GM19043 (cell line): Measurements from ENCODE around the gene IL1RAPL1.

Source experiments
- ATAC-seq: cut with Tn5 transposase; IDR thresholded peaks from one replicate; pipeline ENCODE4 v1.9.1; 2021; ENCODE audit warnings: low read depth; ENCODE audit not compliant: unreplicated experiment

IL1RAPL1 gene

GRCh38 chrX:29478336-29479069, 891.3 kb downstream of the IL1RAPL1 start:
- ATAC-seq, result peak; percentile 84

GRCh38 chrX:29487214-29487613, 900.0 kb downstream of the IL1RAPL1 start:
- ATAC-seq, result no peak

DNA sequence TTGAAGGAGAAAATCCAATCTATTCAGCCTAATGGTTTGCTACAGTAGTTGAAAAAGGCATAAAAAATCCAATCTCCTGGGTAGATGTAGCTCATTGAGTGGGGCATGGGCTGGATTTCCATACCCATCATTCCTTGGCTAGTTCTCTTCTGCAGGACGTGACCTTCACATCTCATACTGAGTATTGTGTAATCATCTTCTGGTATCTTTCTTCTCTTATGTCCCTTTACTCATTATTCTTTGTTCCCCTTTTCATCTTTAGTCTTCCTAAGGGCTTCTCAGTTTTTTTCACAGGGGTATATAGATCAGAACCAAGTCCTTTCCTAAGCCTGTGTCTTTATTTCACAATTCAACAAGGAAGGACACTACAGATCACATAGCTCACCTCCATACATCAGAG, 900.5 kb downstream of the IL1RAPL1 start:
- ATAC-seq, result no peak

GRCh38 chrX:29488919-29489318, 901.7 kb downstream of the IL1RAPL1 start:
- ATAC-seq, result no peak

DNA sequence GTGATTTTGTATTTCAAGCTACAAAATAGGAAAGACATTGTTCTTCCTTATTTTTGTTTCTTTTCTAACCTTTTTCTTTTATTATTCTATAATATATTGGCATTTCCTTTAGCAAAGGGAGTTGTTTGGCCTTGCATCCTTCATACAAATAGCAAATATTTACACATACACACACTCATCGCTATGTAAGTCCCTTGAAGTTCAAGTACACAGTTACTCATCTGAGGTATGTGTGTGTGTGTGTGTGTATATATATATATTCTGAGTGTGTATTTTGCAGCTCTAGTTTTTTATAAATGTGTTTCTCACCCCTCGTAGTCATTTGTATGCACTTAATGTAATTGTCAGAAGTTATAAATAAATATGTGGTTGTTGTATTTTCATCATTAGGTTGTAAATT, 903.4 kb downstream of the IL1RAPL1 start:
- ATAC-seq, result no peak

DNA sequence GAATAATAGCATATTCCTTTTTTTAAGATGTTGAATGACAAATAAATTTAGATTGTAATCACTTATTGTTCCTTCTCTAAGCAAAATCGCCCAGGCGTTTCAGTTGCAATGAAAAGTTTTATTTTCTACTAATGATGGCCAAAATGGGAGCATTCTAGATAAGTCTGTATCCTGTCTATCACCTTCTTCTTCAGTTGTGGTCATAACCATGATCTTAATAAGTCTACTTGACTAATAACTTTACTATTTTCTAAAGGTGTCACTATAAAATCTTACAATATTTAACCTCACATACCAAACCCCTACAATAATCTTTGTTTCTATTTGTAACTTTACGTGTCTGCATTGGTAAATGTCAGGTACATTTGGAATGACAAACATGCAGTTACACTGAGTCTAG, 904.4 kb downstream of the IL1RAPL1 start:
- ATAC-seq, result no peak

DNA sequence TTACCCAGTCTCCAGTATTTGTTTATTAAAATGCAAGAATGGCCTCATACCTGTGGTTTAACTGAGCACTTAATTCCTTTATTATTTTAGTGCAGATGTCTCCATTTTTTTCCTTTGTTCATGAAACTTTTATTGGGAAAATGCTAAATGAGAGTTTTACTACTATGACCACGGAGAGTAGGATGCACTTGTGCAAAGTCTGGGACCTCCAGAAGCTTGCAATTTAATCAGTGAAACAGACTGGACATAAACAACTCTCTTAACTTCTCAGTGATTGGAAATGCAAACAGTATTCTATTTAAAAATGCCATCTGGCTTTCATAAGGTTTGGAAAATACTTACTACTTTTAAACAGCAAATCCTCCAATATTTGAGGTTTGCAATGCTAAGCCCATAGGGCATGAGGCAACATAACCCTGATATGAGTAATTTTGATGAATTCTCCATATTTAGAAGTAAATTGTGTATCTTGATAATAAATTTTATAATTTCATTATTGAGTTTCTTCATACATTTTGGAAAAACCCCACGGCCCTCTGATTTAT, 909.5 kb downstream of the IL1RAPL1 start:
- ATAC-seq, result no peak

GRCh38 chrX:29506729-29507128, 919.5 kb downstream of the IL1RAPL1 start:
- ATAC-seq, result no peak

GRCh38 chrX:29518100-29518499, 930.9 kb downstream of the IL1RAPL1 start:
- no peak for ATAC-seq

DNA sequence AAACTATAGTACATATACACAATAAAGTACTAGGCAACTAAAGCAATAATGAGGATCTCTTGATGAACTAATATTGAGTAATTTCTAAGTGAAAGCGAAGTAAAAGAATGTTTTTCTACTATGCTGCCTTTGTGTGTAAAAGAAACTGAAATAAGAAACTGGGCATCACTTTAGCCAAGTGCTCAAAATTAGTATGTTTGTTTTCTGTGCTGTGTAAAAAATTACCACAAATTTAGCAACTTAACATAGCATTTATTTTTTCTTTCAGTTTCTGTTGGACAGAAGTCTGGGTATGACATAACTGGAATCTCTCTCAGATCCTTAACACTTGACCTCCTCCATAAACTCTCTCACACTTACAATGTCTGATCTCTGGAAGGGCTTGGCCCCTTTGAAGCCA, 941.0 kb downstream of the IL1RAPL1 start:
- ATAC-seq, result peak; percentile 46

DNA sequence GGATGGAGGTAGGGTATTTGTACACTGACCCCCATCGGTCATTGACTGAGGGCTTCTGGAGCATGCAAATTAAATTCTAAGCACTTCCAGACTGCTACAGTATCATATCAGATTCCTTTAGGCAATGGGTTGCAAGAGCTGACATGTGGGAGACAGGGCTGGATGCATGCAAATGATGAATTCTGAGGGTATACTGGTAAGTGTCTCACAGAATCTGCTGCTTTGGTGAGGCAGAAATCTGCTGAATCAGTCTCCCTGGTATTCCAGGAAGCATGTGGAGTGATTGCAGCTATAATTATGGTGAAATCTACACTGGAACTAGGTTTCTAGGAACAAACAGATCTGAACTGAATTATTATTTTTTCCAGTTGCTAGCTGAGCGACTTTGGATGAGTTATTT, 943.3 kb downstream of the IL1RAPL1 start:
- no peak for ATAC-seq

- peak; percentile 64 for ATAC-seq
Observed at GRCh38 chrX:29531336-29531735, 944.1 kb downstream of the IL1RAPL1 start.

GRCh38 chrX:29535212-29536162, 948.2 kb downstream of the IL1RAPL1 start:
- no peak for ATAC-seq

DNA sequence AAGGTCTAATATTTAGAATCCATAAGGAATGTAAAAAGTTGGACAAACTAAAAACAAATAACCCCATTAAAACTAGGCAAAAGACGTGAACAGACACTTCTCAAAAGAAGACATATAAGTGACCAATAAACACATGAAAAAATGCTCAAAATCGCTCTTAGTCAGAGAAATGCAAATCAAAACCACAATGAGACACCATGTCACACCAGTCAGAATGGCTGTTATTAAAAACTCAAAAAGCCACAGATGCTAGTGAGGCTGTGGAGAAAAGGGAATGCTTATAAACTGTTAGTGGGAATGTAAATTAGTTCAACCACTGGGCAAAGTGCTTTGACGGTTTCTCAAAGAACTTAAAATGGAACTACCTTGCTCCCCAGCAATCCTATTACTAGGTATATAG, 953.8 kb downstream of the IL1RAPL1 start:
- no peak for ATAC-seq

GRCh38 chrX:29542152-29542551, 954.9 kb downstream of the IL1RAPL1 start:
- no peak for ATAC-seq

GRCh38 chrX:29545878-29546277, 958.6 kb downstream of the IL1RAPL1 start:
- no peak for ATAC-seq

DNA sequence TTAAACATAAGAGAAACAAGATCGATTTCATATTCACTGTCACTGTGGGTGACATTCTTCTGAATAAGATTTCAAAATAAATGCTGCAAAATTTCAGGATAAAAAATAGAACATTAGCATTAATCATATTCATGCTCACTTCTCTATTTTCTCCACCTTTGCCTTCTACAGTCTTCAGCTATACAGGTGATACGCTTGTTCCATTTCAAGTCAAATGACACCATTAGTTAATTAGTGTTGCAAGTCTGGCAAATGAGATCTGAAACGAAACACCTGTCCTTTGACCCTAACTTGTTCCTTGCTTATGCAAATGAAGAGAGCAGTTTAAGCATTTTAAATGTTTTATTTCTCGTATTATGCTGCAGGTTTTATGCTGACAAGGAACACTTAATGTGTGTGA, 960.6 kb downstream of the IL1RAPL1 start:
- ATAC-seq, result no peak

GRCh38 chrX:29553542-29553941, 966.3 kb downstream of the IL1RAPL1 start:
- ATAC-seq, result no peak

- ATAC-seq, result peak; percentile 96
Observed at GRCh38 chrX:29555465-29556091, 968.3 kb downstream of the IL1RAPL1 start.

DNA sequence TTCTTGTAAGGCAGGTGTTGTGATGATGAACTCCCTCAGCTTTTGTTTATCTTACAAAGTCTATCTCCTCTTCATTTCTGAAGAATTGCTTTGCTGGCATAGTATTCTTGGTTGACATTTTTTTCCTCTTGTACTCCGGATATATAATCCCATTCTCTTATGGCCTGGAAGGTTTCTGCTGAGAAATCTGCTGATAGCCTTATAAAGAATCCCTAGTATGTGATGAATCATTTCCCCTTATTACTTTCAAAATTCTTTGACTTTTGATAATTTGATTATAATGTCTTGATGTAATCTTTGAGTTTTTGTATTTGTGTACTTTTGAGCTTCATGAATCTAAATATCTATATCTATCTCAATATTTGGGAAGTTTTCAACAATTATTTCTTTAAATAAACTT, 972.8 kb downstream of the IL1RAPL1 start:
- no peak for ATAC-seq

DNA sequence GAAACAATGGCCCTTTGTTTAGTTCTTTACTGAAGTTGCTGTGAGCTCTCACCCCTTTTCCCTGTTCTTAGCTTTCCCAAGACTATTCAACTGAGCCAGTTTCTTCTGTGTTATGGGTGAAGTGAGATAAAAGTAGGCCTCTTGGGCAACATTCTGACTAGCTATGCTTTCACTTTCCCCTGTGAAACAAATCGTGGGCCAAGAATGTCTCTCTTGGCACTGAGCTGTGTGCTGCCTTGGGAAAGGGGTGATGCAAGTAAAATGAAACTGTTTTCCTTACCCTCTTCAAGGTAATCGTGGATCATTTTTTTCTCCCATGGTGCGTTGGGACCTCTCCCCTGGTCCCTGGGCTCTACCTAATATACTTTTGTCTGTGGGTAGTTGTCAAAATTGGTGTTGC, 974.2 kb downstream of the IL1RAPL1 start:
- no peak for ATAC-seq
